ENCODE measurements around the gene TPM3. TPM values are rescaled to one million over a fixed set of nuclear protein-coding genes. Genes with fewer than 3 reads are reported as not detected.
A peak's percentile ranks its signal among the peaks of the same experiment; 100 is the strongest.
"Not testable (repeated sequence)": the region's sequence is repeated elsewhere in the genome, so short reads cannot be mapped to it uniquely, and the experiment has no call there.

TPM3 gene
- total and polyA plus RNA-seq, 10 of the 15 experiments (the other 5 are each of a cell fraction or from before 2014, with no cell fraction given) = 270 to 759 (median 505) TPM

DNA sequence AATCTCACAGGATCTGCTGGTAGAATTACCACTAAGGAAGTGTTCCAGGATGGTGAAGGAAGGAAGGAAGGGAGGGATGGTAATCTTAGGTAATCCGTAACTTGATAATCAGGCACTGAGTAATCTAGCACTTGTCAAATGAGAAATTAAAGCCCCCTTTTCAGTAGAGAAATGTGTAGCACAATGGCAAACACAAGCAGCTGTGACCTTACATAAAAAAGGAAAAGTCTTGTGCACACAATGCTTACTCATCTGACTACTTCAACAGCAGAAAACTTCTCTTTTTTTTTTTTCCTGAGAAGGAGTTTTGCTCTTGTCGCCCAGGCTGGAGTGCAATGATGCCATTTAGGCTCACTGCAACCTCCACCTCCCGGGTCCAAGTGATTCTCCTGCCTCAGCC is 43.1 kb downstream of the TPM3 start (continued):
- TF ChIP-seq POLR2AphosphoS2 (IDR thresholded peaks at IDR 0.05; ENCODE audit: low read depth, low read length) = no peak
- no peak for TF ChIP-seq CHD2 (IDR thresholded peaks at IDR 0.05; ENCODE audit: borderline replicate concordance, low read depth, low read length)
- peak; percentile 63 for TF ChIP-seq IKZF1 (conservative IDR thresholded peaks at IDR 0.05)
- TF ChIP-seq, protein P1, sequence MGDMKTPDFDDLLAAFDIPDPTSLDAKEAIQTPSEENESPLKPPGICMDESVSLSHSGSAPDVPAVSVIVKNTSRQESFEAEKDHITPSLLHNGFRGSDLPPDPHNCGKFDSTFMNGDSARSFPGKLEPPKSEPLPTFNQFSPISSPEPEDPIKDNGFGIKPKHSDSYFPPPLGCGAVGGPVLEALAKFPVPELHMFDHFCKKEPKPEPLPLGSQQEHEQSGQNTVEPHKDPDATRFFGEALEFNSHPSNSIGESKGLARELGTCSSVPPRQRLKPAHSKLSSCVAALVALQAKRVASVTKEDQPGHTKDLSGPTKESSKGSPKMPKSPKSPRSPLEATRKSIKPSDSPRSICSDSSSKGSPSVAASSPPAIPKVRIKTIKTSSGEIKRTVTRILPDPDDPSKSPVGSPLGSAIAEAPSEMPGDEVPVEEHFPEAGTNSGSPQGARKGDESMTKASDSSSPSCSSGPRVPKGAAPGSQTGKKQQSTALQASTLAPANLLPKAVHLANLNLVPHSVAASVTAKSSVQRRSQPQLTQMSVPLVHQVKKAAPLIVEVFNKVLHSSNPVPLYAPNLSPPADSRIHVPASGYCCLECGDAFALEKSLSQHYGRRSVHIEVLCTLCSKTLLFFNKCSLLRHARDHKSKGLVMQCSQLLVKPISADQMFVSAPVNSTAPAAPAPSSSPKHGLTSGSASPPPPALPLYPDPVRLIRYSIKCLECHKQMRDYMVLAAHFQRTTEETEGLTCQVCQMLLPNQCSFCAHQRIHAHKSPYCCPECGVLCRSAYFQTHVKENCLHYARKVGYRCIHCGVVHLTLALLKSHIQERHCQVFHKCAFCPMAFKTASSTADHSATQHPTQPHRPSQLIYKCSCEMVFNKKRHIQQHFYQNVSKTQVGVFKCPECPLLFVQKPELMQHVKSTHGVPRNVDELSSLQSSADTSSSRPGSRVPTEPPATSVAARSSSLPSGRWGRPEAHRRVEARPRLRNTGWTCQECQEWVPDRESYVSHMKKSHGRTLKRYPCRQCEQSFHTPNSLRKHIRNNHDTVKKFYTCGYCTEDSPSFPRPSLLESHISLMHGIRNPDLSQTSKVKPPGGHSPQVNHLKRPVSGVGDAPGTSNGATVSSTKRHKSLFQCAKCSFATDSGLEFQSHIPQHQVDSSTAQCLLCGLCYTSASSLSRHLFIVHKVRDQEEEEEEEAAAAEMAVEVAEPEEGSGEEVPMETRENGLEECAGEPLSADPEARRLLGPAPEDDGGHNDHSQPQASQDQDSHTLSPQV (IDR thresholded peaks at IDR 0.05) = no peak
- TF ChIP-seq FOXM1 (IDR thresholded peaks at IDR 0.05; ENCODE audit: low read depth, low read length) = no peak

DNA sequence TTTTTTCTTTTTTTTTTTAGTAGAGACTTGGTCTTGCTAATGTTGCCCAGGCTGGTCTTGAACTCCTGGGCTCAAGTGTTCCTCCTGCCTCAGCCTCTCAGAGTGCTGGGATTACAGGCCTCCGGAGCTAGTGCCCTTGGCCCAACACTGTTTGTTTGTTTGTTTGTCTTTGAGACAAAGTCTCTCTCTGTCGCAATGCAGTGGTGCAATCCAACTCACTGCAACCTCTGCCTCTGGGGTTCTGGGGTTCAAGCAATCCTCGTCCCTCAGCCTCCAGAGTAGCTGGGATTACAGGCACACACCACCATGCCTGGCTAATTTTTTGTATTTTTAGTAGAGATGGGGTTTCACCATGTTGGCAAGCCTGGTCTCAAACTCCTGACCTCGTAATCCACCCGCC is 44.4 kb downstream of the TPM3 start:
- H3K4me2 ChIP-seq (ENCODE audit: control insufficient read depth, insufficient read depth); H3K27me3 ChIP-seq (replicated peaks in 1 of 2; ENCODE audit: control insufficient read depth in 2 of 2, insufficient read depth in 2 of 2, low read length in 1 of 2); FAIRE-seq; H3K4me1 ChIP-seq (ENCODE audit: control insufficient read depth, insufficient read depth, low read length); DNase-seq (ENCODE audit: low read depth, low spot score); BruUV-seq (replicated peaks); H3K4me3 ChIP-seq; H3K9me3 ChIP-seq (replicated peaks; ENCODE audit: control insufficient read depth, insufficient read depth, low read length); POLR2A ChIA-PET; H3K36me3 ChIP-seq (ENCODE audit: control insufficient read depth in 2 of 2, insufficient read depth in 2 of 2, low read length in 1 of 2); RAD21 ChIA-PET (ENCODE audit: unreplicated experiment); H3K79me2 ChIP-seq (ENCODE audit: control insufficient read depth, insufficient read depth, low read length); H2AFZ ChIP-seq (ENCODE audit: control insufficient read depth, low read depth, low read length); SMC1A ChIA-PET (ENCODE audit: uncharacterized antibody, unreplicated experiment); H3K27ac ChIP-seq (ENCODE audit: control insufficient read depth, insufficient read depth); H4K20me1 ChIP-seq (ENCODE audit: control insufficient read depth, insufficient read depth); intact Hi-C loops (cut with micrococcal nuclease; ENCODE audit: unreplicated experiment); H3K9ac ChIP-seq (ENCODE audit: control insufficient read depth, insufficient read depth, low read length); ATAC-seq; in situ Hi-C loops (cut with MboI): not testable (repeated sequence)
- 94% methylated on average over 5 of the region's 5 CpGs for WGBS (ENCODE audit: insufficient coverage, insufficient replicate concordance, low lambda C conversion rate, missing lambda C conversion rate)
- CTCF ChIA-PET = interaction anchor here (1.2 kb wide), 1 partner anchor 144 kb away, joined by 3 read pairs; no protein-coding TSS in a partner anchor

Measured in GM12878 (cell line).